22Rv1 (cell line): ENCODE measurements around the gene CLTA.

Experiments used
- H3K27ac ChIP-seq: fragments of 450-650 bp; 2 replicates; pipeline ENCODE4 v1.5.1; 2017
- CTCF ChIP-seq: fragments of 450-650 bp; IDR thresholded peaks from 2 replicates; pipeline ENCODE4 v1.5.1; 2017; ENCODE audit warnings: mild to moderate bottlenecking
- ZFX ChIP-seq: fragments of 450-650 bp; IDR thresholded peaks from 2 replicates; pipeline ENCODE4 v1.6.1; 2017; ENCODE audit warnings: antibody characterized with exemption, borderline replicate concordance

Gene CLTA

GRCh38 chr9:36190388-36191289 is at the start of gene CLTA:
Gene CLTA (plus strand): TSS chr9:36190921. CDS start chr9:36191057, 136 bp downstream.
- peak within 1 kb of the TSS; percentile 78 for H3K27ac ChIP-seq
- TF ChIP-seq CTCF (peak; percentile 80), ZFX (no peak)

GRCh38 chr9:36141288-36141687 is 49.4 kb upstream of the CLTA start:
- TF ChIP-seq CTCF (peak; percentile 17), ZFX (no peak)
- no peak overlapping the region for H3K27ac ChIP-seq

DNA sequence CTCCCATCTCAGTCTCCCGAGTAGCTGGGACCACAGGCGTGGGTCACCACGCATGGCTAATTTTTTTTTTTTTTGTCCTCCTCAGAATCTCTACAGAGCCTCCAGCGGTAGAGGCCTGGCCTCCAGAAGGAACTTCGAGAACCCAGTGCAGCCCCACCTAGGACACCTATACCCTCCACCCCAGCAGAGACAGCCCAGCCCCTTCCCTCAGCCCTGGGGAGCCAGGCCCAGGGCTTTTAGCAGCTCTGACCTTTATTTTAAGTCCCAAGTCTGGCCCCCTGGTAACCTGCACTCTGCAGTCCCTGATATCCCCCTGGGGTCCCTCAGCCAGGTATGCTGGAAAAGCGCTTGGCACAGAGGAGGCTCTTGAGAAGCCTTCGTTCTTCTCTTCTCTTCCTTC is 49.0 kb upstream of the CLTA start:
- no peak overlapping the region for H3K27ac ChIP-seq
- TF ChIP-seq ZFX = no peak
- no peak for TF ChIP-seq CTCF

DNA sequence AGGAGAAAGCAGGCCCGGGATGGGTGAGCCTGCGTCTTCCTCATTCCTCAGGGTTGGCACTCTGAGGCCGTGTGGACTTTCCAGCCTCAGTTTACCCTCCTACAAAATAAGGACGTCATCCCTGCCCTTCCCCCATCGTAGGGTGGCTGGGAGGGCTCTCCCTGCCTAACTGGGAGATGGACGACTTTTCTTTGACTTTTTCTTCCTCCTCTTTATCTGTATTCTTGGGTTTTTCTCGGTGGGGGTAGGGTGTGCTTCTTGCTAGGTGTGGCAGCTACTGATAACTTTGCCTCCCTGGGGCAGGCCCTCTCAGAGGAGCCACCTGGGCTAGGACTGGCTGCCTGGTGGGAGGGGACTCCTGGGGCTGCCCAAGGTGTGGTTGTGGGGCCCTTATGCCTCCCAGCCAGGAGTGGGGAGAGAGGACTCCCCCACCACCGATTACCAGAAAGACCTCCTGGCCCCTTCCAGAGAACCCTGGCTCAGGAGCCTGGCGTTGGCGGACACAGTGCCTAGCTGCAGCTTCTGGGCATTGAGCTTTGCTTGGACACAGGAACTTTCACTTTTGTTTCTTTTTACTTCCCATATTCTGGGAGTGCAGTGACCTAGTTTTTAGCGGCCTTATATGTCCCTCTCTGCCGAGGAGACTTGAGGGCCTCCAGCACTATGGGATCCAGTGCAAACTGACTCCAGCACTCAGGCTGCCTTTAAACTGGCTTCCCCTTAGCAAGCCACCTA is 48.0 kb upstream of the CLTA start:
- TF ChIP-seq ZFX (no peak), CTCF (no peak)
- no peak overlapping the region for H3K27ac ChIP-seq

- TF ChIP-seq CTCF (no peak), ZFX (no peak)
- H3K27ac ChIP-seq = no peak overlapping the region
Observed at GRCh38 chr9:36143245-36143641, 47.5 kb upstream of the CLTA start.

GRCh38 chr9:36144309-36145232 is 46.1 kb upstream of the CLTA start:
- no peak overlapping the region for H3K27ac ChIP-seq
- TF ChIP-seq CTCF = no peak
- no peak for TF ChIP-seq ZFX
